Cerebellar nuclear complex (tissue), 1 donor: Measurements from ENCODE around the gene SPPL2A.
"Not testable (repeated sequence)": the region's sequence is repeated elsewhere in the genome, so short reads cannot be mapped to it uniquely, and the experiment has no call there.

Source experiments
- DNase-seq, 2 experiments: peaks; one replicate each; lab custom pipeline; 2025; lab: John Stamatoyannopoulos, UW

The SPPL2A gene

DNA sequence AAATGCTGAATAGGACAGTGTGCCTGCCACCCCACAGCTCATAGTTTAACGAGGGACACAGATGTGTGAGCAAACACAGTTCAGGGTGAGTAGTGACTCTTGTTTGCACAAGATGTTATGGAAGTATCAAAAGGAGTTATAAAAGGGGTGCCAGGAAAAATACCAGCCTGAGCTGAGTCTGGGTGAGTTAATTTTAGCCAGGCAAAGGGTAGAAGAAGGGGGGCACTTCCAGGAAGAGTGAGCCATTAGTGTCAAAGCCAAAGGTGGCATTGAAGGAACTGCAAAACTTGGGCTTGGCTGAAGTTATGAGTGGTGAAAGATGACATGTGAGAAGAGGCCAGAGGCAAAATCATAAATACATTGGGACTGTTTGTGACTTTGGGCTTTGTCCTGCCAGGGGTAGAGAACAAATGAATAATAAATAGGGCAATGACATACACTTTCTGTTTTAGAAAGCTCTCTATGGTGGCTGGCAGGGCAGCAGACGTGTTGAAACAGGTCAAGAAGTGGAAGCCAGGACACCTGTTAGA is 1.9 kb upstream of the SPPL2A start:
- DNase-seq, result no peak

DNA sequence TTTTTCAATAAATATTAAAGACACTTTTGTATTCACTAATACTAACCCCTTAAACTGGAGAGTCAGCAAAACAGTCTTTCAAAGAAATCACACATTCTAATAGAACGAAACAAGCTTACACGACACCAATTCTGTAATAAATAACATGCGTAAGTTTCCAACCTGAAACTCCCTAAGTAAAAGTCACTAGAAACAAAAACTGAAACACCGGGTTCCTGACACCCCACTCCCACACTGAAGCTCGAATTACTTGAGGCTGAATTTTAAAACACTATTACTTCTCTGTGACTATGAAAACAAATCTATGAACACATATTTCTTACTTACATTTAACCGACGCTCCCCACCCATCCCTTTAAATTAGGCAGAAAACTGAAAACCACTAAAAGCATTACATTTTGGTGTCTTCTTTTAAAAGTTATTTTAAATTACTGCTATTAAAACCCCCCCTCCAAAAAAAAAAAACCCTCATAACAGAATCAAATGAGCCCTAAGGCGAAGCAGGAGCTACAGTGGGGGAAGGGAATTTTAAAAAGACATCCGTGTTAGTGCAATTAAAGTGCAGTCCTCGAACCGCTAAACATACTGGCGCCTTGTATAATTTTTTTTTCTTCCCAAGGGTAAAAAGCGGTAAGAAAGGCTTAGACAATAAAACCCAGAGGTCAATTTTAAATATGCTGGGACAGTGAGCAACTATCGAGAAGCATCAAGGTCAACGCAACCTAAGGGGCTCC is 878 bp downstream of the SPPL2A start:
- no peak for DNase-seq

DNA sequence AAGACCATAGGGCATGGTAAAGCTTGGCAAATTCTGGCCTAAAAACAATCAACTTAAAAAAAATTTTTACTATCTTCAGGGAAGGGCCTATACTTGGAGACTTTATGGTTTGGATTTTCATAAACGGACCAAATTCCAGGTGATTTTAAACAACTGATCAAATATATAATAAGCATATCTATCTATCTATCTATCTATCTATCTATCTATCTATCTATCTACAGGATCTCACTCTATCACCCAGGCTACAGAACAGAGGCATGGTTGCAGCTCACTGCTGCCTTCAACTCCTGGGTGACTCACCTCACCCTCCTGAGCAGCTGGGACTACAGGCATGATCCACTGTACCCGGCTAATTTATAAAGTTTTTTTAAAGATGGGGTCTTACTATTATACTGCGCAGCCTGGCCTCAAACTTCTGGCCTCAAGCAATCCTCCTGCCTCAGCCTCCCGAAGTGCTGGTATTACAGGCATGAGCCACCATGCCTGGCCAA is 6.7 kb downstream of the SPPL2A start:
- DNase-seq, result no peak

DNA sequence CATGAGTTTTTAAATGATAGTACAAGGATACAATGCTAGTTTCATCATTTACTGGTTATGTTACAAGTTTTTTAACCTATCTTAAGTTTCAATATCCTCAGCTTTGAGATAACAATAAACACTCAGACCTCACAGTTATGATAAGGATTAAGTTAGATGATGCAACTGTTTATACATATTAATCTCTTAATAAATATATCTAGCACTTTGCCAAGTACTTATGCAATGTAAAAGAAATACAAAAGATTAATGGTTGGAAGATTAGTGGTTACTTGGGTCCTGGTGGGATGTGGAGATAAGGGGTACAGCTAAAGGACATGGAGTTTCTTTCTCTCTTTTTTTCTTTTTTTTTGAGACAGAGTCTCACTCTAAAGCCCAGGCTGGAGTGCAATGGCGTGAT is 12.0 kb downstream of the SPPL2A start:
- DNase-seq, result no peak

DNA sequence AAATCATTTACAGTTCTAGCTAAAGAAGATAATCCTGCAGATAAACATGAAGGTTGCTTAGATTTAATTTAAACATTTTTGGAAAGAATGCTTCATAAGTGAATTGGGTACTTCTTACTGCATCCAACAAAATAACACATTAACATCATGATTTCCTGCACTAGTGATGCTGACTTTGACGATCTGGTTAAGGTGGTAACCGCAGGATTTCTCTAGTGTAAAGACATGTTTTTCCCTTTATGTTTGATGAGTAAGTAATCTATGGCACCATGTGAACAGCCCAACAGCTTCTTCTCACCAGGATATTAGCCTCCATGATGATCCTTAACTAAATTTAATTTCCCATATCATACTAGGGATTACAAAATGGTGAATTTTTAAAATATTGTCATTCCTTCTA is 14.1 kb downstream of the SPPL2A start:
- DNase-seq, result no peak

DNA sequence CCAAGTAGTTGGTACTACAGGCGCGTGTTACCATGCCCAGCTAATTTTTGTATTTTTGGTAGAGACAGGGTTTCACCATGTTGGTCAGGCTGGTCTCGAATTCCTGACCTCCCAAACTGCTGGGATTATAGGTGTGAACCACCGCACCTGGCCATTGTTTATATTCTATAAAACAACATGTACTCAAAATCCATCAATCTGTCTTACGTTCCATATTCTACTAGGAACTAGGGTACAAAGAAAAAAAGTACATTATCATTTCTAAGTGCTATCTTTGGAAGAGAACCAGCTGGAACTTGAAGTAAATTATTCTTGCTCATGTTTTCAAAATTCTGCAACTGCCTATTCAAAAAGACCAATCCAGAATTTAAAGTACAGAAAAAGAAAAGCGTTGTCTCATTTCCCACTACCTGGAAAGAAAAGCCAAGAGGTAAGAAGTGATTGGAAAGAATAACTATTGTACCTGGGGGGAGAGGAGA is 15.2 kb downstream of the SPPL2A start:
- DNase-seq, result no peak

DNA sequence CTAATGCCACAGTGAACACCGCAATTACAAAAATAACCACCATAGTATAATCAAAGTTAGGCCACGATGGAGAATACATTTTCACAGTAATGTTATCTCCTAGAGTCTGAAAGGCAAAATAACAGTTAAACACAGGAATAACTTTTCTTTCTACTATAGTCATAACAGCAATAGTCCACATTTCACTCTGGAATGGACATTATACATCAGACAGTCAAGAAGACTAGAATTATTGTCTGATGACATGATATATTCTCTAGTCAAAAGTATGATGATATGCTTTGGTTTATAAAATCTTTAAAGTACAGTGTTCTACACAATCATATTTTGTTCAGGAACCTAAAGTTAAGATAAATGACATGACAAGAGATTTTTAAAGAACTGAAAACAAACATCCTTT is 18.0 kb downstream of the SPPL2A start:
- DNase-seq, result no peak

DNA sequence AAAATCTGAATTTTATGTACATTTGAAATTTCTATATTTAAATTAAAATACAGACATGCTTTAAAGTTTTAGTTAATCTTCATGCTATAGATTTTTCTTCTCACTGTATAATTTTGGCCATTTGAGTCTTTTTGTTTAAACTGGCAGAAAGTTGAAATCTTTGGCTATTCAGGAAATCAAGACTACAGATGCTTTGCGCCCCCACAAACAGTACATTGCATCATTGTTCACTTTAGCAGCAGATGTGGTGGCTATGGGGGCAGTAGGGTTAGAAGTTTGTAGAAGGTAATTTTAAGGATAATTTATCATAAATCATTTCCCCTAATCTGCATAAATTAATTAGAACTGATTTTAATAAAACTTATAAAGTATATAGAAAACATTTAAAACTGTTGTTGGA is 20.9 kb downstream of the SPPL2A start:
- no peak for DNase-seq

DNA sequence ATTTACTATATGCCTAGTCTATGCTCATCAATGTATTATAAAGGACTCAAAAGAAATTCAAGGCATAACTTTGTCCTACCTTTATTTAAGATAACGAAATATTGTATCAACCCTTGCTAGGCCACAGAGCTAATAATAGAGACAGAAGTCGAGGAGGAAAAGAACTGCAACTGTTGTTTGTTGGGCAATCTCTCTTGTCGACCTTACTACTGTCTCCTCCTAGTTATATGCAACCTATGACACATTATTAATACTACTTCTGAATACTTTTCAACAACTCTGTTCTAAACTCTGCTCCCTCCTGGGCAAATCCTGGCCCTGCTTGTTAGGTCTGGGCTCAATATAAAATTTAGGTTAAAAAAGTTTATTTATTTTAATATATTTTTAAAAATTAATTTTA is 24.6 kb downstream of the SPPL2A start:
- no peak for DNase-seq

DNA sequence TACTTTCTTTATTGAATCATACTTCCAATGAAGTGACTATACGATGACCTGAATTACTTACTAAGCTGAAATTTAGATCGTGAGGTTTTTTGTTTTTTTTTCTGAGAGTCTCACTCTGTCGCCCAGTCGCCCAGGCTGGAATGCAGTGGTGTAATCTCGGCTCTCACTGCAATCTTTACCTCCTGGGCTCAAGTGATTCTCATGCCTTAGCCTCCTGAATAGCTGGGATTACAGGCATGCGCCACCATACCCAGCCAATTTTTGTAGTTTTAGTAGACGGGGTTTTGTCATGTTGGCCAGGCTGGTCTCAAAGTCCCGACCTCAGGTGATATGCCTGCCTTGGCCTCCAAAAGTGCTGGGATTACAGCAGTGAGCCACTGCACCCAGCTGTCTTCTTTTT is 28.7 kb downstream of the SPPL2A start:
- DNase-seq, result no peak

DNA sequence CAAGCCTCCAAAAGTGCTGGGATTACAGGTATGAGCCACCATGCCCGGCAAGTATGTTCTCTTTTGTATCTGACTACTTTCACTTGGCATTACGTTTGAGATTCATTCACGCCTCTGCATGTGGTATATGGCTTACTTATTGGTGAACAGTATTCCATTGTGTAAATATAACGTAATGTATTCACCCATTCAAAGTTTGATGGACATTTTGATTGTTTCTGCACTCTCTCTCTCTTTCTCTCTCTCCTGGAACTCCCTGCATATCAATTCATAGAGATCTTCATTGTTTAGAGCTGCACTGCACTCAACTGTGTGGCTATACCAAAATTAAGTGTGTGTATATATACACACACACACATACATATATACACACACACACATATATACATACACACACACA is 30.4 kb downstream of the SPPL2A start:
- DNase-seq, result no peak

DNA sequence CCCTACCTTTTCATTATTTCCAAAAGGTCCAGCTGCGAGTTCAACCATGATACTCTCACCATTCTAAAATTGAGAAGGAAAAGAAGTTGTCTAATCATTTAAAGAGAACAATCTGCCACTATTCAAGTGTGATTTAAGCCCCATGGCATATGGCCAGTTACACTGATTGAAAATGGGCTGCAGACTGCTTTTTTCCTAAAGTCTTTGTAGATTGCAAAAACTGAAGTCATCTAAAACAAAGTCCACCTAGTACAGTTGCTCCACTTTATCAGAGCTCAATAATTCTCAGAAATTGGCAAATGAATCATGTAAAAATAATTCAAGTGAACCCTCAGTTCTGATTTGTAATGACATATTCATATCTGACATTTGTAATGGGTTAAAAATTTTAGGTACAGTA is 39.2 kb downstream of the SPPL2A start:
- DNase-seq, result no peak

DNA sequence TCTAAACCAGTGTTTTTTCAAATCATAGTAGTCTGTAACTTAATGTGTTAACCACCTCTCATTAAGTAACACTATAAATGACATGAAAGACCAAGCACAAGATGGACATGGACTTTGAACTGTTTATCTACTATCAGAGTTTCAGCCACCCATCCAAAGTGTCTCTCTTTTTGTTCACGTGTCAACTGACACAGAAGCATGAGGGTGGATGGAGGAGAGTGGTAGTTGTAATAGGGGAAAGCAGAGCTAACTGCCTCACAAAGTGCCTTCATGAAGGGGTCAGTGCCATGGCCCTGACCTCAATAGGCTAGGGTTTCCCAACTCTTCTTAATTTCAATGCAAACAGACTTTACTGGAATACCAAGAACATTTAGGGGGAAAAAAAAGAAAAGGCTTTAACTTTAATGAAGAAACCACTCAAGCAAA is 46.8 kb downstream of the SPPL2A start:
- no peak for DNase-seq

DNA sequence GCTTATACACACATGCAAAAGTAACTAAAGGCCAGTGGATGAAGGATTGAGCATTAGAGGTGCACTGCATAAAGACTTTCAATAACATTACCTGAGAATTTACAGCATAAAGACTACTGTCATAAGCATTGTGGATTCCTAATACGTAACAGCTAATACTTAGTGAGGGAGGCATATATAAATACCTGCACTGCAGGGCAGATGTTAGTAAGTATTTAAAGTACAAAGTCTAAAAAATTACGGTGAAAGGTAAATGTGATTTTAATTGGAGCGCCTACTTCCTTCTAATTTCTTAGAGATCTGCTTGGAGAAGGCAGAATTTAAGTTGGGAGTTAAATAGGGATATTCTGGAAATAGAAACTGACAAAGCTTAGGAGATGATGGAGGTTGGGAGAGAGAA is 53.5 kb downstream of the SPPL2A start:
- no peak for DNase-seq

DNA sequence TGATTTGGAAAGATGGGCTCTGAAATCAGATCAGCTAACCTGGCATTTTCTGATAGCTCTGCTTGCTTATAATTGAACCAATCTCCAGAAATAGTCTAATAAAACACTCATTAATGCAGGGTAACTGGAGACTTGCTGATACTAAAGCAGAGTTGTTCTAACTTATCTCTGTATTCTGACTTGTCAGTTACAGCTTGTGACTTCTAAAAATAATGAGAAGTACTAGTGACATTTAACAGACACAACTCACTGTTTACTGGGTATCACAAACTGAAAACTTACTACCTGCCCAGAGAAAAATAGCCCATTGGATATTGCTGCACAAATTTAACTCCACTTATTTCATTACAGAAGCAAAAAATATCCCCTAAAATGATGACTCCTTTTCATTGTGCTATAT is 54.9 kb downstream of the SPPL2A start:
- DNase-seq, result no peak

DNA sequence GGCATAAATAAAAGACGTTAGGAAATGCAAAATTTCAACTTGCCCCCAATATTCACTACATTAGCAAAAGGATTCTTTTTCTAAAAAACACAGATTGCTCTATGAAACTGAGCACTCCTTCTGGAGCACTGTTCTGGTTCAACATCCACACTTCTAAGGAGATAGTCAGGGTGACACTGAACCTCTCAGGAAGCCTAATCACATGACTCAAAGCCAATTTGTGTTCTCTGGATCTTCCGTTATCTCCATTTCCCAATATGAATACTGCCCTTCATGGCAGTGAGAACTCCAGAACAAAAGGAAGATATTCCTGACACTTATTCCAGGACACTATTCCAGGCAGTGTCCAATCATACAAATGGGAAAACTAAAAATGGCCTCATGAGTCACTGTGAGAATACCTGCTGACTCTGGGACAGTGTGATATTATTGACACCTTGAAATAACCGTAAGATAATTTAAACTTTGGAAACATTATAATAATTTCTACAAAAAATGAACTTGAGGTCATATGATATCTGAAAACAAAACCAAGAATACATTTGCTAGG is 57.6 kb downstream of the SPPL2A start:
- DNase-seq, result no peak

DNA sequence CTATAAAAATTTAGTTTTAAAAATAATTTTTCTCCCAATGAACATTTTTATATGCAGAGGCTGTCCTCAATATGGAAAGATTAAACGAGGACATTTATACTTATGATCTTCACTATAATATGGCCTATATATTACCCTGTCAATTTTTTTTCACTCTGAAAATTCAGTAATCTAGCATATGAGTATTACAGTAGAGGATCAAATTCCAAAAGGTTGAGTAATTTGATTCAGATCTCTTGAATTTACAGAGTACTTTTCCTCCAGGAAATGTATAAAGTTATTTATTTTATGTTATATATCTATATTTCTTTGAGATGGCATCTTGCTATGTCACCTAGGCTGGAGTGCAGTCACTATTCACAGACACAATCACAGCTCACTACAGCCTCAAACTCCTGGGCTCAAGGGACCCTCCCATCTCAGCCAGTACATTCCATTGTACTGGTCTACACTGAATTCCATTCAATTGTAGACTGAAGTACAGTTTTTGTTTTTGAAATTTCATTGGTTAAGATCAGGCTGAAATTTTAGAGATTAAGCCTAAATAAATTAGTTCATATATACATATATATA is 62.7 kb downstream of the SPPL2A start:
- DNase-seq, result no peak

DNA sequence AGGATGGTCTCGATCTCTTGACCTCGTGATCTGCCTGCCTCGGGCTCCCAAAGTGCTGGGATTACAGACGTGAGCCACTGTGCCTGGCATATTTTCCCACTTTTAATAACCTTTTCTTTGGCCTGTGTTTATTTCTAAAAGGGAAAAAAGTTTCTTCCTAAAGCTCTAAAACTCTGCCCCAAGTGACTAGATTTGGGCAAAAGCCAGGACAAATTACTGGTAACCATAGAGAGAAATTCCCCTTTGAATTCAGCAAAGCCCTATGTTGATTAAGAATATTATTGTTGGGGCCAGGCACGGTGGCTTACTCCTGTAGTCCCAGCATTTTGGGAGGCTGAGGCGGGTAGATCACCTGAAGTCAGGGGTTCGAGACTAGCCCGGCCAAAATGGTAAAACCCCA is 67.4 kb downstream of the SPPL2A start:
- no peak for DNase-seq

DNA sequence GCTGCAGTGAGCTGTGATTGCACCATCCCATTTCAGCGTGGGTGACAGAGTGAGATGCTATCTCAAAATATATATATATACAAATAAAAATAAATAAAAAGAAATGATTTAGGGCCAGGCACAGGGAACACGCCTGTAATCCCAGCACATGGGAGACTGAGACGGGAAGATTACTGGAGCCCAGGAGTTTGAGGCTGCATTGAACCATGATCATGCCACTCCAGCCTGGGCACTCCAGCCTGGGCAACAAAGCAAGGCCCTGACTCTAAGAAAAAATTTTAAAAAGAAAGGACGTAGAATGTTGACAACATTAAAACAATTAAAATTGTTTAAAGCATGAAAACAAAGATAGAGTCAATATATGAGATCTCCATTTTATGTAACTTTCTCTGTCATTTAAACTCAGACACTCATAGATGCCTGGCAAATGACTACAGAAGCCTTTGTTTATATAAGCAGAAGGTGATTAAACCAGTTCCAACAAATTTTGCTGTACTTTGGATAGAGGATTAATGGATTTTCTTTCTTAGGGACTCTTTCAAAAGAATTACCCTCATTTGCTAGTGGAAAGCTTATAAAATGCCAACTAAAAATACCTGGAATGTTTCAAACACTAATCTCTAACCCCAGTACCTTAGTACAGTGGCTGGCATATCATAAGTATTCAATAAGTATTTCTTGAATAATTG is 68.3 kb downstream of the SPPL2A start:
- DNase-seq, result no peak

DNA sequence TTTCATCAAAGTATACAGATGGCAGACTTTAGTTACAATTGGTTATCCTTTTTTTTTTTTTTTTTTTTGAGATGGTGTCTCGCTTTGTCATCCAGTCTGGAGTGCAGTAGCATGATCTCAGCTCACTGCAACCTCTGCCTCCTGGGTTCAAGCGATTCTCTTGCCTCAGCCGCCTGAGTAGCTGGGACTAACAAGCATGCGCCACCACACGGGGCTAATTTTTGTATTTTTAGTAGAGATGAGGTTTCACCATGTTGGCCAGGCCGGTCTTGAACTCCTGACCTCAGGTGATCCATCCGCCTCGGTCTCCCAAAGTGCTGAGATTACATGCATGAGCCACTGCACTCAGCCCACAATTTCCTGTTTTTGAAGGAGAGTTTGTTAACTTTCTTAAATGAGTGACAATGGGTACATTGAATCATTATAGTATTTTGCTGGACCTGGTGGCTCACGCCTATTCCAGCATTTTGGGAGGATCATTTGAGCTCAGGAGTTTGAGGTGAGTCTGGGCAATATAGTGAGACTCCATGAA is 70.8 kb downstream of the SPPL2A start:
- DNase-seq, result not testable (repeated sequence)

DNA sequence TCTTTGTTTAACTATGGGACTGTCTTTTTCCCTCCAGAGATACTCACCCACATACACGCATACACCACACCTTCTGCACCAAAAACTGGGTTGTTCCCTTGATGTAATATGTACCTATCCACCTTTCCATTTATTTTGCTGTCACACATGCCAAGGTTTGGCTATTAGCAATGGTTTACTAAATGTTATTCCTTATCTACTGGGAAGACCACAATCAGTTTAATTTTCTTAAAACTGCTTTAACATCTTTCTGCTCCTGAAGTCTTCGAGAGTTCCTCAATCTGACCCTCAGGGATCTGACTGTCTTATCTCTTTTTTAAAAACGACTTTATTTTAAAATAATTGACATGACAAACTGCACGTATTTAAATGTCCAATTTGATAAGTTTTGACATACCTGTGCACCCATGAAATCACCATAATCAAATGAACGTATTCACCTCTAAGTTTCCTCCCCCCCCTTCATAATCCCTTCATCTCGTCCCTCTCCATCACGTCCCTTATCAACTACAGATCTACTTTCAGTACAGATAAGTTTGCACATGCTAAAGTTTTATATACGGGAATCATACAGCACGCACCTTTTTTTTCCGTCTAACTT is 78.1 kb downstream of the SPPL2A start:
- peak in 1 of 2 experiments; percentile 0 for DNase-seq
